ENCODE results near the gene TMEM45A.

The TMEM45A gene

DNA sequence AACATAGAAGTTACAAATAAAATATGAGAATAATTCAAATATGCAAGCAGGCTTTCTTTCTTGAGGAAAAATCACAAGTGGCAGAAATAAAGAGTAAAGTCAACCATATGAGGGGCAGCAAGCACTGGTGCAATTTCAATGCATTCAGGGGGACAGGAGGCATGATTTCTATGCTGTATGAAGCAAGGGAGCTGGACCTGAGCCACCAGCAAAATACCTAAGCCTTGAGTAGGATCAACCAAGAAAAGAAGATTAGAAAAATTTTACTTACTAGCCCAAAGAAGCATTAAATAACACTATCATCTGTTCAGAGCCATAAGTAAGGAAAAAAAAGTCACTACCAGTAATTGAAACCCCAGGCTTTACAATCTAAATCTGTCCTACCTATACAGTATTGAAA lies 123.3 kb downstream of the TMEM45A start:
- TF ChIP-seq, protein P1, sequence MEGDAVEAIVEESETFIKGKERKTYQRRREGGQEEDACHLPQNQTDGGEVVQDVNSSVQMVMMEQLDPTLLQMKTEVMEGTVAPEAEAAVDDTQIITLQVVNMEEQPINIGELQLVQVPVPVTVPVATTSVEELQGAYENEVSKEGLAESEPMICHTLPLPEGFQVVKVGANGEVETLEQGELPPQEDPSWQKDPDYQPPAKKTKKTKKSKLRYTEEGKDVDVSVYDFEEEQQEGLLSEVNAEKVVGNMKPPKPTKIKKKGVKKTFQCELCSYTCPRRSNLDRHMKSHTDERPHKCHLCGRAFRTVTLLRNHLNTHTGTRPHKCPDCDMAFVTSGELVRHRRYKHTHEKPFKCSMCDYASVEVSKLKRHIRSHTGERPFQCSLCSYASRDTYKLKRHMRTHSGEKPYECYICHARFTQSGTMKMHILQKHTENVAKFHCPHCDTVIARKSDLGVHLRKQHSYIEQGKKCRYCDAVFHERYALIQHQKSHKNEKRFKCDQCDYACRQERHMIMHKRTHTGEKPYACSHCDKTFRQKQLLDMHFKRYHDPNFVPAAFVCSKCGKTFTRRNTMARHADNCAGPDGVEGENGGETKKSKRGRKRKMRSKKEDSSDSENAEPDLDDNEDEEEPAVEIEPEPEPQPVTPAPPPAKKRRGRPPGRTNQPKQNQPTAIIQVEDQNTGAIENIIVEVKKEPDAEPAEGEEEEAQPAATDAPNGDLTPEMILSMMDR (IDR thresholded peaks at IDR 0.05): no peak
- no peak for TF ChIP-seq ZFX (IDR thresholded peaks at IDR 0.05; ENCODE audit: borderline replicate concordance)
- no peak overlapping the region for H3K27ac ChIP-seq

DNA sequence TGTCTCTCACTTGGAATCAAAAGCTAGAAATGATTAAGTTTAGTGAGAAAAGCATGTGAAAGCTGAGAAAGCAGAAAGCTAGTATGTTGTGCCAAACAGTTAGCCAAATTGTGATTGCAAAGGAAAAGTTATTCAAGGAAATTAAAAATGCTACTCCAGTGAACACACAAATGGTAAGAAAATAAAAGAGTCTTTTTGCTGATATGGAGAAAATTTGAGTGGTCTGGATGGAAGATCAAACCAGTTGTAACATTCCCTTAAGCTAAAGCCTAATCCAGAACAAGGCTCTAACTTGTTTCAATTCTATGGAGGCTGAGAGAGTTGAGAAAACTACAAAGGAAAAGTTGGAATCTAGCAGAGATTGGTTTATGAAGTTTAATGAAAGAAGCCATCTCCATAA lies 128.8 kb downstream of the TMEM45A start:
- no peak overlapping the region for H3K27ac ChIP-seq

More for the DNA sequence above, 128.8 kb downstream of the TMEM45A start:
- TF ChIP-seq ZFX (IDR thresholded peaks at IDR 0.05; ENCODE audit: borderline replicate concordance): no peak
- TF ChIP-seq, protein P1 (IDR thresholded peaks at IDR 0.05): no peak
